Measurements from ENCODE around the gene FOXG1. TPM values are rescaled to one million over a fixed set of nuclear protein-coding genes. Genes with fewer than 3 reads are reported as not detected.

FOXG1 gene
- total and polyA plus RNA-seq, 4 donors, result not detected

GRCh38 chr14:28754209-28754985, 12.2 kb upstream of the FOXG1 start:
- Histone ChIP-seq H3K4me3 (ENCODE audit: low read length in 2 of 2) (no peak overlapping the region), H3K27ac (ENCODE audit: low read depth in 1 of 2, low read length in 2 of 2) (no peak overlapping the region), H3K27me3 (ENCODE audit: control insufficient read depth in 1 of 2, insufficient read depth in 2 of 2, low read length in 1 of 2) (peaks cover 0 to 5% of the 10 kb centered on the region in 2 donors), H3K36me3 (ENCODE audit: control insufficient read depth in 1 of 2, insufficient read depth in 2 of 2, low read length in 1 of 2) (no peaks in the 10 kb centered on the region), H3K4me1 (ENCODE audit: control insufficient read depth in 1 of 2, insufficient read depth in 2 of 2, low read length in 2 of 2) (no peaks in the 10 kb centered on the region), H3K9me3 (ENCODE audit: control insufficient read depth, low read length) (no peaks in the 10 kb centered on the region)
- DNase-seq (no peak), ATAC-seq (ENCODE audit: low FRiP score) (no peak)
- WGBS, 2 donors, result 8 to 12% methylated on average over 9 of the region's 9 CpGs
- intact Hi-C loops (cut with DNase I), result loop anchor here (5.0 to 10.0 kb wide), 3 partner anchors 468 to 783 kb away; no protein-coding TSS in a partner anchor

GRCh38 chr14:28755198-28755815, 11.3 kb upstream of the FOXG1 start:
- H3K27ac ChIP-seq (ENCODE audit: low read depth in 1 of 2, low read length in 2 of 2), result no peak overlapping the region
- WGBS, 2 donors, result 6 to 9% methylated on average over 14 of the region's 14 CpGs
- DNase-seq (no peak), ATAC-seq (ENCODE audit: low FRiP score) (no peak)
- intact Hi-C loops (cut with DNase I), result loop anchor here in 1 of 2 donors (10.0 kb wide), 1 partner anchor 779 kb away; no protein-coding TSS in a partner anchor
- no peaks in the 10 kb centered on the region for H3K36me3 ChIP-seq (ENCODE audit: control insufficient read depth in 1 of 2, insufficient read depth in 2 of 2, low read length in 1 of 2)
- H3K4me3 ChIP-seq (ENCODE audit: low read length in 2 of 2), result no peak overlapping the region
- H3K9me3 ChIP-seq (ENCODE audit: control insufficient read depth, low read length), result peaks cover 1% of the 10 kb centered on the region
- H3K4me1 ChIP-seq (ENCODE audit: control insufficient read depth in 1 of 2, insufficient read depth in 2 of 2, low read length in 2 of 2), result no peaks in the 10 kb centered on the region
- peaks cover 0 to 7% of the 10 kb centered on the region in 2 donors for H3K27me3 ChIP-seq (ENCODE audit: control insufficient read depth in 1 of 2, insufficient read depth in 2 of 2, low read length in 1 of 2)

- Histone ChIP-seq H3K27ac (ENCODE audit: low read depth in 1 of 2, low read length in 2 of 2) (no peak overlapping the region), H3K4me1 (ENCODE audit: control insufficient read depth in 1 of 2, insufficient read depth in 2 of 2, low read length in 2 of 2) (no peaks in the 10 kb centered on the region), H3K36me3 (ENCODE audit: control insufficient read depth in 1 of 2, insufficient read depth in 2 of 2, low read length in 1 of 2) (no peaks in the 10 kb centered on the region), H3K27me3 (ENCODE audit: control insufficient read depth in 1 of 2, insufficient read depth in 2 of 2, low read length in 1 of 2) (peaks cover 0 to 7% of the 10 kb centered on the region in 2 donors), H3K4me3 (ENCODE audit: low read length in 2 of 2) (no peak overlapping the region), H3K9me3 (ENCODE audit: control insufficient read depth, low read length) (peaks cover 1% of the 10 kb centered on the region)
- no peak for DNase-seq
- intact Hi-C loops (cut with DNase I), result loop anchor here in 1 of 2 donors (10.0 kb wide), 1 partner anchor 779 kb away; no protein-coding TSS in a partner anchor
- ATAC-seq (ENCODE audit: low FRiP score), result no peak
- WGBS, 2 donors, result 7 to 15% methylated on average over 3 of the region's 3 CpGs
Observed at GRCh38 chr14:28755884-28756268, 10.7 kb upstream of the FOXG1 start.

DNA sequence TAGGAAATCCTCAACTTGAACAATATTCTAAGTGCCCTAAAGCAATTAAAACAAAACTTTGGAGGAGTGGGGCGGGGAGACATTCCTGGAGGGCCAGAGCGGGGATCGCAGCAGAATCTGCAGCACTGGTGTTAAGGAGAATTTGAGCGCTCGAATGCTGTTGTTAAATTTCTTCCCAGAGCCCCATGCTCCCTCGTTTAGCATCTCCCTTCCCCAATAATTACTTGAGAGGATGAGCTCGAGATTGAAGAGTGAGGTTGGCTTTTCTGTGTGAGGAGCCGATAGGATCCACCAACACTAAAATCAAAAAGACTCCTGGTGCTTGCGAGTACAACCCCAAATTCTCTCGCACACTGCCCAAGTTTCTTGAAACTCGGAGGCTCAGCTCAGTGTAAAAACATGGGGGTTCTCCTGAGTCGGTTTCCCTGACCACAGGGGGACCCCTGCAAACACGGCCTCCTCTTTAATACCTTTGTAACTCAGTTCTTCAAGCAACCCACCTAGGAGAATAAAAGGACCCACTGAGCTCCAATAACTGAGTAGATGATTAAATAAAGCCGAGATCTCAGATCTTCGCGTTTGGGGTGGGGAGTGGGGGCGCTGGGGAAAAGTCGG, 10.2 kb upstream of the FOXG1 start:
- no peak overlapping the region for H3K4me3 ChIP-seq (ENCODE audit: low read length in 2 of 2)
- H3K9me3 ChIP-seq (ENCODE audit: control insufficient read depth, low read length), result peaks cover 1% of the 10 kb centered on the region
- no peak overlapping the region for H3K27ac ChIP-seq (ENCODE audit: low read depth in 1 of 2, low read length in 2 of 2)
- peaks cover 0 to 10% of the 10 kb centered on the region in 2 donors for H3K27me3 ChIP-seq (ENCODE audit: control insufficient read depth in 1 of 2, insufficient read depth in 2 of 2, low read length in 1 of 2)
- DNase-seq (no peak), ATAC-seq (ENCODE audit: low FRiP score) (no peak)
- intact Hi-C loops (cut with DNase I), result loop anchor here in 1 of 2 donors (10.0 kb wide), 1 partner anchor 778 kb away; no protein-coding TSS in a partner anchor
- H3K36me3 ChIP-seq (ENCODE audit: control insufficient read depth in 1 of 2, insufficient read depth in 2 of 2, low read length in 1 of 2), result no peaks in the 10 kb centered on the region
- WGBS, 2 donors, result 6 to 9% methylated on average over 18 of the region's 18 CpGs
- H3K4me1 ChIP-seq (ENCODE audit: control insufficient read depth in 1 of 2, insufficient read depth in 2 of 2, low read length in 2 of 2), result no peaks in the 10 kb centered on the region

DNA sequence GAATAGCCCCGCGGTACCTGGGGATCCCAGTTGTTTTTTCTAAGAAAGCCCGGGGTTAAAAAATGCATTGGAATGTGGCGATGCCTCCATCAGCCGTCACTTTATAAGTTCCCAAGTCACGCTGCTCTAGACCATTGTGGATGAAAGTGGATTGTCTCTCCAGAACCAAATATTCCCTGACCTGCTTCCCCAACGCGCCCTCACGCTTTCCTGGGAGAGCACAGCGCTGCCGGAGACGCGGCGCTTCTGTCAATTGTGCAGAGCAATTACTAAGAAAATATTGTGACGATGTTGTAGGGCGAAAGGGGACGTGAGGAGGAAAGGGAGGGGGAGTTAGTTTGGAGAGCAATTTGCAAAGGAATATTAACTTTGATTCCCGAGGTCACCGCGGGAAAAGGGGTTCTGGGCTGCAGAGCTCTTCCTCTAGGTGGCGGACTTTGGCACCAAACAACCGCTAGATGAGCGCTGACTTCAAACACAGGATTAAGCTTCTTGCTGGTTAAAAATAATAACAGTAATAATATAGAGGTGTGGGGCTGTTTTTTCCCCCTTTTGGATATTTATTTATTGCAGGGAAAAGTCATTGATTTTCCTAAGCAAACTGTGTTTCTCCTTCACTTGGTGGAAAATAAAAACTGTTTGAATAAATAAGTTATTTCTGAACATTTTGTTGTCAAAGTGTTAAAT, 9.6 kb upstream of the FOXG1 start:
- no peaks in the 10 kb centered on the region for H3K36me3 ChIP-seq (ENCODE audit: control insufficient read depth in 1 of 2, insufficient read depth in 2 of 2, low read length in 1 of 2)
- WGBS, 2 donors, result 5 to 7% methylated on average over 23 of the region's 23 CpGs

GRCh38 chr14:28757786-28758185, 8.8 kb upstream of the FOXG1 start:
- no peak for ATAC-seq (ENCODE audit: low FRiP score)
- intact Hi-C loops (cut with DNase I), result loop anchor here in 1 of 2 donors (10.0 kb wide), 1 partner anchor 777 kb away; no protein-coding TSS in a partner anchor

More for the DNA sequence above, 9.6 kb upstream of the FOXG1 start:
- Histone ChIP-seq H3K9me3 (ENCODE audit: control insufficient read depth, low read length) (peaks cover 1% of the 10 kb centered on the region), H3K27ac (ENCODE audit: low read depth in 1 of 2, low read length in 2 of 2) (no peak overlapping the region), H3K4me3 (ENCODE audit: low read length in 2 of 2) (no peak overlapping the region), H3K27me3 (ENCODE audit: control insufficient read depth in 1 of 2, insufficient read depth in 2 of 2, low read length in 1 of 2) (peaks cover 0 to 9% of the 10 kb centered on the region in 2 donors), H3K4me1 (ENCODE audit: control insufficient read depth in 1 of 2, insufficient read depth in 2 of 2, low read length in 2 of 2) (no peaks in the 10 kb centered on the region)
- intact Hi-C loops (cut with DNase I), result loop anchor here in 1 of 2 donors (10.0 kb wide), 1 partner anchor 778 kb away; no protein-coding TSS in a partner anchor
- ATAC-seq (ENCODE audit: low FRiP score) (no peak), DNase-seq (no peak)

DNA sequence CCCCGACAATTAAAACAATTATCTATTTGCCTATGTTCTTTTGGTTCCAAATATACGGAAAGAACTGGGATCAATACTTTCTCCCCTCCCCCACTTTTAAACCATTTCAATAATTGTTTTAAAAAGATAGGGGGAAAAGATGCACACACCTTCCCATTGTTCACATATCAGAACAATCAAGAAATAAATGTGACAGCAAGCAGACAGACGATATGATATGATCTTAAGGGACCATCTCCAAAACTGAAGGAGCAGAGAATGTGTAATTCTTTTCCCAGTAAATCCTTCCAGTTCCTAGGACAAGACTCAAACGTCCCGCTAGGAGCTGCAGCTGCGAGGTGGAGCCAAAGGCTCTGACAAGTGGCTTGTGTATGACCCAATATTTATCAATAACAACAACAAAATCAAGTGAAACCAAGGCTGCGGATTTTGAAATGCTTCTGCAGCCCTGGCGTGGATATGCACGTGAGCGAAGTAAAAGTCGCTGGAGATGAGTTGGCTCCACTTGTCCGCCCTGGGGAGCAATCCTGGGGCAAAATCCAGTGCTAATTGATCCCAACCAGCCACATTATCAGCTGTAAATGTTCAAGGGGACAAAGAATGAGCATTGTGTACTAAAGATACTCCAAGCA, 8.2 kb upstream of the FOXG1 start:
- Histone ChIP-seq H3K36me3 (ENCODE audit: control insufficient read depth in 1 of 2, insufficient read depth in 2 of 2, low read length in 1 of 2) (no peaks in the 10 kb centered on the region), H3K27me3 (ENCODE audit: control insufficient read depth in 1 of 2, insufficient read depth in 2 of 2, low read length in 1 of 2) (peaks cover 0 to 8% of the 10 kb centered on the region in 2 donors), H3K9me3 (ENCODE audit: control insufficient read depth, low read length) (peaks cover 1% of the 10 kb centered on the region), H3K4me3 (ENCODE audit: low read length in 2 of 2) (no peak overlapping the region), H3K27ac (ENCODE audit: low read depth in 1 of 2, low read length in 2 of 2) (no peak overlapping the region), H3K4me1 (ENCODE audit: control insufficient read depth in 1 of 2, insufficient read depth in 2 of 2, low read length in 2 of 2) (no peaks in the 10 kb centered on the region)
- DNase-seq (no peak), ATAC-seq (ENCODE audit: low FRiP score) (no peak)
- intact Hi-C loops (cut with DNase I), result loop anchor here in 1 of 2 donors (10.0 kb wide), 1 partner anchor 776 kb away; no protein-coding TSS in a partner anchor
- WGBS, 2 donors, result 8 to 13% methylated on average over 12 of the region's 12 CpGs

More at GRCh38 chr14:28757786-28758185, 8.8 kb upstream of the FOXG1 start:
- peaks cover 1% of the 10 kb centered on the region for H3K9me3 ChIP-seq (ENCODE audit: control insufficient read depth, low read length)
- no peak overlapping the region for H3K27ac ChIP-seq (ENCODE audit: low read depth in 1 of 2, low read length in 2 of 2)
- no peak for DNase-seq
- no peaks in the 10 kb centered on the region for H3K4me1 ChIP-seq (ENCODE audit: control insufficient read depth in 1 of 2, insufficient read depth in 2 of 2, low read length in 2 of 2)
- no peak overlapping the region for H3K4me3 ChIP-seq (ENCODE audit: low read length in 2 of 2)
- WGBS, 2 donors, result 14 to 16% methylated on average over 7 of the region's 7 CpGs
- peaks cover 0 to 8% of the 10 kb centered on the region in 2 donors for H3K27me3 ChIP-seq (ENCODE audit: control insufficient read depth in 1 of 2, insufficient read depth in 2 of 2, low read length in 1 of 2)
- no peaks in the 10 kb centered on the region for H3K36me3 ChIP-seq (ENCODE audit: control insufficient read depth in 1 of 2, insufficient read depth in 2 of 2, low read length in 1 of 2)
